B cell (primary cell): ENCODE measurements around the gene PPP2R5C.

Source experiments
- EZH2 ChIP-seq: IDR thresholded peaks from 2 replicates; pipeline ENCODE4 v1.6.1; 2012; ENCODE audit warnings: borderline replicate concordance, low read depth, mild to moderate bottlenecking, moderate library complexity, low read length; ENCODE audit not compliant: insufficient read depth, poor library complexity, severe bottlenecking
- TF ChIP-seq, protein P1 (sequence below): fragments of 200-600 bp; IDR thresholded peaks from one replicate; pipeline ENCODE4 v1.8.0; 2022; ENCODE audit warnings: antibody characterized with exemption, mild to moderate bottlenecking

DNA sequence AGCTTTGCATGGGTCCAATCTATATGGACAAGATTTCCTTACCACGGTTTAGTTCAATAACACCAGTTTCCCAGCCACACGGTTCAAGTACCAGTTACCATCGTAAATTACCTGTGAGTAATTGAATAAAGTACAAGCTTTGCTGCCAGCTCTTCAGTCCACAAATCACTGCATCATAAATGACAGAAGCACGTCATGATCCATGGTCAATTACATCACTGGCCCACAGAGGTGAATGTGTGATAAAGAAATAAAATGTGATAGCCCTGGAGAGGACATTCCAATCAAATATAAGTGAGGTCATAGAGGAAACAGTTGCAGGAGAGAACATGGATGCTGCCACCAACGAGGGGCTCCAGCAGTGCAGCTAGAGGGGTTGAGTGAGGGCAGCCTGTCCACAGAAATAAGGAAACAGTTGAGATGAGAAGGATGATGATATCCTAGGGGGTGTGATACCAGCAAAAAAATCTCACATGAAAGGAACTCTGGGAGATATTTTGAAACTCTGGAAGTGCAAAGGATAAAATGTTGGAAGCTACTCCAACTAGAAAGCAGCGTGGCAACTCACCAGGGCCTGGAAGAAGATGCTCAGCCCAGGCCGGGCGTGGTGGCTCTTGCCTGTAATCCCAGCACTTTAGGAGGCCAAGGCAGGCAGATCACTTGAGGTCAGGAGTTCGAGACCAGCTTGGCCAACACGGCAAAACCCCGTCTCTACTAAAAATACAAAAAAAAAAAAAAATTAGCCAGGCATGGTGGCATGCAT, 197.1 kb downstream of the PPP2R5C start:
- TF ChIP-seq, protein P1, sequence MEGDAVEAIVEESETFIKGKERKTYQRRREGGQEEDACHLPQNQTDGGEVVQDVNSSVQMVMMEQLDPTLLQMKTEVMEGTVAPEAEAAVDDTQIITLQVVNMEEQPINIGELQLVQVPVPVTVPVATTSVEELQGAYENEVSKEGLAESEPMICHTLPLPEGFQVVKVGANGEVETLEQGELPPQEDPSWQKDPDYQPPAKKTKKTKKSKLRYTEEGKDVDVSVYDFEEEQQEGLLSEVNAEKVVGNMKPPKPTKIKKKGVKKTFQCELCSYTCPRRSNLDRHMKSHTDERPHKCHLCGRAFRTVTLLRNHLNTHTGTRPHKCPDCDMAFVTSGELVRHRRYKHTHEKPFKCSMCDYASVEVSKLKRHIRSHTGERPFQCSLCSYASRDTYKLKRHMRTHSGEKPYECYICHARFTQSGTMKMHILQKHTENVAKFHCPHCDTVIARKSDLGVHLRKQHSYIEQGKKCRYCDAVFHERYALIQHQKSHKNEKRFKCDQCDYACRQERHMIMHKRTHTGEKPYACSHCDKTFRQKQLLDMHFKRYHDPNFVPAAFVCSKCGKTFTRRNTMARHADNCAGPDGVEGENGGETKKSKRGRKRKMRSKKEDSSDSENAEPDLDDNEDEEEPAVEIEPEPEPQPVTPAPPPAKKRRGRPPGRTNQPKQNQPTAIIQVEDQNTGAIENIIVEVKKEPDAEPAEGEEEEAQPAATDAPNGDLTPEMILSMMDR = no peak
- TF ChIP-seq EZH2 = no peak
